ENCODE results near the gene GLO1. TPM values are rescaled to one million over a fixed set of nuclear protein-coding genes. Genes with fewer than 3 reads are reported as not detected.

The GLO1 gene
- total and polyA plus RNA-seq, 2 donors (not counting 1 experiment from before 2014, with no cell fraction given) = 18.5 to 31.6 TPM

- Histone ChIP-seq H3K27me3 (replicated peaks in 1 of 4; ENCODE audit: control extremely low read depth in 1 of 4, control insufficient read depth in 3 of 4, insufficient read depth in 4 of 4, low read length in 3 of 4) (no peaks in the 10 kb centered on the region), H3K79me2 (ENCODE audit: control insufficient read depth, insufficient read depth, low read length) (no peaks in the 10 kb centered on the region), H3K4me1 (ENCODE audit: control insufficient read depth in 2 of 2, insufficient read depth in 2 of 2, low read length in 2 of 2) (peaks cover 27 to 33% of the 10 kb centered on the region in 2 donors), H3K27ac (ENCODE audit: low read length in 2 of 2) (no peak overlapping the region), H3K9me3 (ENCODE audit: control extremely low read depth in 1 of 3, control insufficient read depth in 2 of 3, insufficient read depth in 1 of 3, low read length in 2 of 3) (peaks cover 0 to 7% (median 4%) of the 10 kb centered on the region in 3 donors), H3K9ac (ENCODE audit: low read length) (no peak overlapping the region), H3K4me3 (ENCODE audit: control extremely low read depth in 1 of 5, extremely low read depth in 1 of 5, insufficient read depth in 1 of 5, low read depth in 2 of 5, low read length in 4 of 5) (no peak overlapping the region), H2AFZ (ENCODE audit: insufficient read depth, low read depth, low read length, poor library complexity, severe bottlenecking) (no peak overlapping the region), H3K4me2 (replicated peaks; ENCODE audit: low read depth, low read length, poor library complexity, severe bottlenecking) (no peak overlapping the region), H4K20me1 (ENCODE audit: control insufficient read depth, insufficient read depth, low read length, poor library complexity, severe bottlenecking) (no peaks in the 10 kb centered on the region), H3K36me3 (replicated peaks in 1 of 2; ENCODE audit: control extremely low read depth in 1 of 2, control insufficient read depth in 1 of 2, extremely low read depth in 1 of 2, insufficient read depth in 2 of 2, low read length in 1 of 2) (peaks cover 0 to 7% of the 10 kb centered on the region in 2 experiments)
- Mint-ChIP-seq H3K4me1 (peaks cover 40% of the 10 kb centered on the region), H3K4me3 (no peak overlapping the region), H3K27ac (peak overlapping the region; percentile 20), H3K9me3 (ENCODE audit: insufficient read depth) (peaks cover 2% of the 10 kb centered on the region), H3K27me3 (no peaks in the 10 kb centered on the region)
- ChIA-PET CTCF (interaction anchor here (0.6 to 1.8 kb wide), 6 partner anchors 13 to 1347 kb away, joined by 3 to 5 read pairs (median 4); no protein-coding TSS in a partner anchor), POLR2A (no interaction called here)
- TF ChIP-seq EZH2 (IDR thresholded peaks at IDR 0.05; ENCODE audit: borderline replicate concordance, insufficient read depth, low read depth, low read length, poor library complexity, severe bottlenecking) (no peak), CTCF (IDR thresholded peaks at IDR 0.05) (peak; percentile 91)
- peak; percentile 68 for ATAC-seq (ENCODE audit: low read depth)
- WGBS (ENCODE audit: insufficient coverage) = 0% methylated on average over 1 of the region's 2 CpGs
- intact Hi-C loops (cut with micrococcal nuclease) = loop anchor here (1.0 to 10.0 kb wide), 4 partner anchors 35 to 1347 kb away; partner anchors contain the start of gene BTBD9
- peak; percentile 70 for DNase-seq
Measured at GRCh38 chr6:38671885-38672467, 31.0 kb downstream of the GLO1 start.

GRCh38 chr6:38658418-38659167, 44.4 kb downstream of the GLO1 start:
- no CpG with 5 or more reads among the region's 3 CpGs for WGBS (ENCODE audit: insufficient coverage)
- Mint-ChIP-seq H3K27me3 (no peaks in the 10 kb centered on the region), H3K4me3 (no peak overlapping the region), H3K9me3 (ENCODE audit: insufficient read depth) (no peaks in the 10 kb centered on the region), H3K4me1 (no peaks in the 10 kb centered on the region), H3K27ac (no peak overlapping the region)
- no peaks in the 10 kb centered on the region for H3K27me3 ChIP-seq (replicated peaks in 1 of 4; ENCODE audit: control extremely low read depth in 1 of 4, control insufficient read depth in 3 of 4, insufficient read depth in 4 of 4, low read length in 3 of 4)
- H3K79me2 ChIP-seq (ENCODE audit: control insufficient read depth, insufficient read depth, low read length) = no peaks in the 10 kb centered on the region
- H3K9ac ChIP-seq (ENCODE audit: low read length) = no peak overlapping the region
- H3K27ac ChIP-seq (ENCODE audit: low read length in 2 of 2) = no peak overlapping the region
- no peaks in the 10 kb centered on the region for H4K20me1 ChIP-seq (ENCODE audit: control insufficient read depth, insufficient read depth, low read length, poor library complexity, severe bottlenecking)
- H3K4me2 ChIP-seq (replicated peaks; ENCODE audit: low read depth, low read length, poor library complexity, severe bottlenecking) = no peak overlapping the region
- intact Hi-C loops (cut with micrococcal nuclease) = no loop called here
- TF ChIP-seq CTCF (IDR thresholded peaks at IDR 0.05) = no peak
- TF ChIP-seq EZH2 (IDR thresholded peaks at IDR 0.05; ENCODE audit: borderline replicate concordance, insufficient read depth, low read depth, low read length, poor library complexity, severe bottlenecking) = no peak
- no peak overlapping the region for H3K4me3 ChIP-seq (ENCODE audit: control extremely low read depth in 1 of 5, extremely low read depth in 1 of 5, insufficient read depth in 1 of 5, low read depth in 2 of 5, low read length in 4 of 5)
- H3K9me3 ChIP-seq (ENCODE audit: control extremely low read depth in 1 of 3, control insufficient read depth in 2 of 3, insufficient read depth in 1 of 3, low read length in 2 of 3) = no peaks in the 10 kb centered on the region
- peaks cover 0 to 3% of the 10 kb centered on the region in 2 experiments for H3K36me3 ChIP-seq (replicated peaks in 1 of 2; ENCODE audit: control extremely low read depth in 1 of 2, control insufficient read depth in 1 of 2, extremely low read depth in 1 of 2, insufficient read depth in 2 of 2, low read length in 1 of 2)
- ATAC-seq (ENCODE audit: low read depth) (no peak), DNase-seq (no peak)
- no peaks in the 10 kb centered on the region for H3K4me1 ChIP-seq (ENCODE audit: control insufficient read depth in 2 of 2, insufficient read depth in 2 of 2, low read length in 2 of 2)
- POLR2A ChIA-PET = no interaction called here
- CTCF ChIA-PET = no interaction called here
- H2AFZ ChIP-seq (ENCODE audit: insufficient read depth, low read depth, low read length, poor library complexity, severe bottlenecking) = no peak overlapping the region

Data from B cell (primary cell).